Mesenchymal stem cell (in vitro differentiated cells and primary cell): ENCODE data around the gene PTK6.

Source experiments
- DNase-seq: peaks from one replicate; pipeline ENCODE4 v3.0.0-alpha.2; 2013
- H2AFZ ChIP-seq: one replicate; pipeline ENCODE4 v1.6.1; 2013; ENCODE audit warnings: low read depth, mild to moderate bottlenecking, control low read depth, inconsistent platforms, low read length, moderate library complexity
- H2AK5ac ChIP-seq: 2 replicates; pipeline ENCODE4 v1.6.1; 2013; ENCODE audit warnings: low read length, moderate library complexity, mild to moderate bottlenecking, inconsistent platforms; ENCODE audit not compliant: severe bottlenecking
- H2BK120ac ChIP-seq: one replicate; pipeline ENCODE4 v1.6.1; 2013; ENCODE audit warnings: low read depth, mild to moderate bottlenecking, inconsistent platforms, low read length, moderate library complexity
- H2BK12ac ChIP-seq, 2 experiments: one replicate each; pipeline ENCODE4 v1.6.1; 2013; ENCODE audit warnings: inconsistent platforms in 2 of 2, low read length in 2 of 2, mild to moderate bottlenecking in 2 of 2, moderate library complexity in 2 of 2, control low read depth in 1 of 2
- H2BK15ac ChIP-seq: one replicate; pipeline ENCODE4 v1.6.1; 2013; ENCODE audit warnings: mild to moderate bottlenecking, low read depth, inconsistent platforms; ENCODE audit not compliant: poor library complexity, severe bottlenecking
- H2BK5ac ChIP-seq: 2 replicates; pipeline ENCODE4 v1.6.1; 2013; ENCODE audit warnings: low read depth, mild to moderate bottlenecking, low read length, control low read depth, inconsistent platforms; ENCODE audit not compliant: poor library complexity, severe bottlenecking
- H3K14ac ChIP-seq, 2 experiments: one replicate each; pipeline ENCODE4 v1.6.1; 2013; ENCODE audit warnings: inconsistent platforms in 2 of 2, low read length in 2 of 2, control low read depth in 1 of 2, mild to moderate bottlenecking in 1 of 2, moderate library complexity in 1 of 2
- H3K18ac ChIP-seq, 2 experiments: one replicate each; pipeline ENCODE4 v1.6.1; 2013; ENCODE audit warnings: inconsistent platforms in 2 of 2, low read length in 2 of 2, control low read depth in 1 of 2, low read depth in 1 of 2, mild to moderate bottlenecking in 1 of 2
- H3K23ac ChIP-seq, 2 experiments: one replicate each; pipeline ENCODE4 v1.6.1; 2013; ENCODE audit warnings: inconsistent platforms in 2 of 2, low read length in 2 of 2, mild to moderate bottlenecking in 2 of 2, moderate library complexity in 2 of 2, control low read depth in 1 of 2
- H3K27ac ChIP-seq: 2 replicates; pipeline ENCODE4 v1.5.1; 2013; ENCODE audit warnings: mild to moderate bottlenecking, moderate library complexity, low read length, control low read depth, inconsistent platforms; ENCODE audit not compliant: poor library complexity, severe bottlenecking
- H3K27me3 ChIP-seq, 2 experiments: 2 replicates each; pipeline versions ENCODE4 v1.6.1 to v1.7.0; 2013; ENCODE audit warnings: low read length in 2 of 2, mild to moderate bottlenecking in 2 of 2, moderate library complexity in 2 of 2, control low read depth in 1 of 2, inconsistent platforms in 1 of 2; ENCODE audit not compliant: control insufficient read depth in 1 of 2, insufficient read depth in 1 of 2
- H3K36me3 ChIP-seq, 2 experiments: 2 replicates each; pipeline versions ENCODE4 v1.6.1 to v1.7.0; 2013; ENCODE audit warnings: low read length in 2 of 2, control low read depth in 1 of 2, inconsistent platforms in 1 of 2, low read depth in 1 of 2, mild to moderate bottlenecking in 1 of 2; ENCODE audit not compliant: insufficient read depth in 2 of 2, control insufficient read depth in 1 of 2
- H3K4ac ChIP-seq, 2 experiments: one replicate each; pipeline ENCODE4 v1.6.1; 2013; ENCODE audit warnings: inconsistent platforms in 2 of 2, low read length in 2 of 2, mild to moderate bottlenecking in 2 of 2, moderate library complexity in 2 of 2, control low read depth in 1 of 2, low read depth in 1 of 2
- H3K4me1 ChIP-seq: 2 replicates; pipeline ENCODE4 v1.6.1; 2013; ENCODE audit warnings: low read depth, low read length, control low read depth; ENCODE audit not compliant: control insufficient read depth, insufficient read depth
- H3K4me2 ChIP-seq: 2 replicates; pipeline ENCODE4 v1.6.1; 2013; ENCODE audit warnings: low read length, mild to moderate bottlenecking, inconsistent platforms; ENCODE audit not compliant: poor library complexity, severe bottlenecking
- H3K4me3 ChIP-seq, 2 experiments: 2 replicates each; pipeline versions ENCODE4 v1.5.1 to v1.7.0; 2013; ENCODE audit warnings: low read length in 2 of 2, mild to moderate bottlenecking in 2 of 2, control low read depth in 1 of 2, low read depth in 1 of 2; ENCODE audit not compliant: insufficient read depth in 1 of 2
- H3K79me1 ChIP-seq: replicated peaks from 2 replicates; pipeline ENCODE4 v1.6.1; 2013; ENCODE audit warnings: mild to moderate bottlenecking, control low read depth, low read length, inconsistent platforms; ENCODE audit not compliant: poor library complexity, severe bottlenecking
- H3K9ac ChIP-seq: 2 replicates; pipeline ENCODE4 v1.7.0; 2013; ENCODE audit warnings: mild to moderate bottlenecking, low read length, moderate library complexity
- H3K9me3 ChIP-seq: 2 replicates; pipeline ENCODE4 v1.7.0; 2013; ENCODE audit warnings: mild to moderate bottlenecking, low read length; ENCODE audit not compliant: control insufficient read depth
- H4K8ac ChIP-seq: one replicate; pipeline ENCODE4 v1.6.1; 2013; ENCODE audit warnings: inconsistent platforms, mild to moderate bottlenecking, low read length, moderate library complexity
- H4K91ac ChIP-seq: one replicate; pipeline ENCODE4 v1.6.1; 2013; ENCODE audit warnings: mild to moderate bottlenecking, low read length, inconsistent platforms
- WGBS: methylation state at CpG from one replicate; pipeline ENCODE4 v1.1.7; 2013; ENCODE audit warnings: mixed read lengths; 5-methylcytosine and 5-hydroxymethylcytosine counted together

The PTK6 gene

GRCh38 chr20:63529180-63529860 is 7.9 kb downstream of the PTK6 start:
- H3K23ac ChIP-seq, result no peak overlapping the region
- no peak overlapping the region for H2AFZ ChIP-seq
- H3K4me1 ChIP-seq, result peaks cover 10% of the 10 kb centered on the region
- H3K4ac ChIP-seq, result no peak overlapping the region
- no peak overlapping the region for H3K4me2 ChIP-seq
- no peak overlapping the region for H2BK15ac ChIP-seq
- peak overlapping the region; percentile 52 for H4K91ac ChIP-seq
- 91% methylated on average over 26 of the region's 27 CpGs for WGBS
- no peak overlapping the region for H3K4me3 ChIP-seq
- no peak overlapping the region for H2BK5ac ChIP-seq
- no peak overlapping the region for H2BK12ac ChIP-seq
- no peaks in the 10 kb centered on the region for H3K9me3 ChIP-seq
- H3K27ac ChIP-seq, result no peak overlapping the region
- no peak overlapping the region for H2AK5ac ChIP-seq
- H4K8ac ChIP-seq, result no peak overlapping the region
- no peaks in the 10 kb centered on the region for H3K79me1 ChIP-seq
- H3K18ac ChIP-seq, result no peak overlapping the region
- peaks cover 0 to 52% of the 10 kb centered on the region in 2 experiments for H3K27me3 ChIP-seq
- peaks cover 0 to 3% of the 10 kb centered on the region in 2 experiments for H3K36me3 ChIP-seq
- H3K9ac ChIP-seq, result no peak overlapping the region
- no peak overlapping the region for H3K14ac ChIP-seq
- H2BK120ac ChIP-seq, result no peak overlapping the region
- no peak for DNase-seq

GRCh38 chr20:63527184-63527583 is 10.0 kb downstream of the PTK6 start:
- DNase-seq, result no peak
- Histone ChIP-seq H2BK120ac (no peak overlapping the region), H3K4me2 (no peak overlapping the region)

GRCh38 chr20:63525971-63526370 is 11.2 kb downstream of the PTK6 start:
- Histone ChIP-seq H2BK5ac (no peak overlapping the region), H3K9ac (no peak overlapping the region), H3K9me3 (no peaks in the 10 kb centered on the region), H2AK5ac (no peak overlapping the region), H3K27me3 (peaks cover 0 to 28% of the 10 kb centered on the region in 2 experiments), H3K18ac (no peak overlapping the region), H3K23ac (no peak overlapping the region), H3K4me1 (peaks cover 19% of the 10 kb centered on the region), H2BK15ac (no peak overlapping the region), H4K91ac (no peak overlapping the region), H3K36me3 (peaks cover 19 to 25% of the 10 kb centered on the region in 2 experiments), H2BK12ac (no peak overlapping the region), H3K4ac (no peak overlapping the region), H2BK120ac (no peak overlapping the region), H4K8ac (no peak overlapping the region), H2AFZ (no peak overlapping the region), H3K14ac (no peak overlapping the region), H3K4me2 (no peak overlapping the region), H3K27ac (no peak overlapping the region), H3K4me3 (no peak overlapping the region), H3K79me1 (peaks cover 19% of the 10 kb centered on the region)
- WGBS, result 33% methylated on average over 1 of the region's 2 CpGs
- no peak for DNase-seq

More at GRCh38 chr20:63527184-63527583, 10.0 kb downstream of the PTK6 start:
- Histone ChIP-seq H3K4me1 (peaks cover 13% of the 10 kb centered on the region), H3K79me1 (peaks cover 14% of the 10 kb centered on the region), H4K91ac (no peak overlapping the region), H3K36me3 (peaks cover 17 to 22% of the 10 kb centered on the region in 2 experiments), H3K4ac (no peak overlapping the region), H2AFZ (no peak overlapping the region), H2BK12ac (no peak overlapping the region), H3K23ac (no peak overlapping the region), H2BK15ac (no peak overlapping the region), H3K27me3 (peaks cover 0 to 36% of the 10 kb centered on the region in 2 experiments), H3K9ac (no peak overlapping the region), H3K18ac (no peak overlapping the region), H2BK5ac (no peak overlapping the region), H3K9me3 (no peaks in the 10 kb centered on the region), H3K27ac (no peak overlapping the region), H2AK5ac (no peak overlapping the region), H3K4me3 (no peak overlapping the region), H3K14ac (no peak overlapping the region), H4K8ac (no peak overlapping the region)
- 93% methylated on average over 9 of the region's 9 CpGs for WGBS

- no peak overlapping the region for H3K9ac ChIP-seq
Observed at GRCh38 chr20:63525185-63525584, 12.0 kb downstream of the PTK6 start.

More at GRCh38 chr20:63525185-63525584, 12.0 kb downstream of the PTK6 start:
- H2BK15ac ChIP-seq, result no peak overlapping the region
- no peak overlapping the region for H3K14ac ChIP-seq
- no peak overlapping the region for H4K8ac ChIP-seq
- H3K9me3 ChIP-seq, result no peaks in the 10 kb centered on the region
- H3K4me2 ChIP-seq, result no peak overlapping the region
- peaks cover 19% of the 10 kb centered on the region for H3K4me1 ChIP-seq
- H3K4me3 ChIP-seq, result no peak overlapping the region
- H2AFZ ChIP-seq, result no peak overlapping the region
- no peak overlapping the region for H2BK120ac ChIP-seq
- H3K36me3 ChIP-seq, result peaks cover 19 to 25% of the 10 kb centered on the region in 2 experiments
- H3K18ac ChIP-seq, result no peak overlapping the region
- no peak overlapping the region for H2BK12ac ChIP-seq
- no peak overlapping the region for H3K27ac ChIP-seq
- WGBS, result 61% methylated on average over 3 of the region's 3 CpGs
- H3K23ac ChIP-seq, result no peak overlapping the region
- H3K4ac ChIP-seq, result no peak overlapping the region
- peaks cover 0 to 21% of the 10 kb centered on the region in 2 experiments for H3K27me3 ChIP-seq
- DNase-seq, result no peak
- no peak overlapping the region for H2BK5ac ChIP-seq
- peaks cover 19% of the 10 kb centered on the region for H3K79me1 ChIP-seq
- no peak overlapping the region for H2AK5ac ChIP-seq
- H4K91ac ChIP-seq, result no peak overlapping the region
